Keratinocyte (primary cell): ENCODE measurements around the gene ZNF24.

ENCODE experiments used
- EZH2 ChIP-seq: IDR thresholded peaks from one replicate; pipeline ENCODE4 v1.6.1; 2012; ENCODE audit warnings: inconsistent platforms, mild to moderate bottlenecking, low read length, moderate library complexity
- TF ChIP-seq, protein P1 (sequence below), 3 experiments: IDR thresholded peaks in 1 of 3; conservative IDR thresholded peaks in 1 of 3; optimal IDR thresholded peaks in 1 of 3; 2 replicates in 2 of 3; 3 replicates in 1 of 3; pipeline versions ENCODE3 to v1.5.1; 2011; ENCODE audit warnings: low read length in 3 of 3, mild to moderate bottlenecking in 3 of 3, moderate library complexity in 2 of 3, control low read depth in 1 of 3, inconsistent platforms in 1 of 3; ENCODE audit not compliant: insufficient read depth in 2 of 3; ENCODE audit errors: extremely low read depth in 1 of 3

DNA sequence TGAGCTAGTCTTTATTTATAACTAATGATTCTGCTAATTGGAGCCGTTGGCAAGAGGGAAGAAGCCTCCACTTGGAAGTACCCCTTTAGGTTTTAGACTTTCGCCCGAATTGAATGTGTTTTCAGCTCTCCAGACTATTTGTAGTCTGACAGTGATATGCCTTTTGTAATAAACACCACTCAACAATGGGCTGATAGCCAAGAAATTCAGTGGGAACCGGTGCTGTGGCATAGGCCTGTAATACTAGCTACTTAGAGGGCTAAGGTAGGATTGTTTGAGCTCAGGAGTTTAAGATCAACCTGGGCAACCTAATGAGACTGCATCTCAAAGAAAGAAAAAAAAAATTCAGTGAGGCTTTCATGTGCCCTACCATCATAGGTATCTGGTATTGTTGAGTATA lies 40.6 kb downstream of the ZNF24 start:
- TF ChIP-seq EZH2, result no peak
- TF ChIP-seq, protein P1, sequence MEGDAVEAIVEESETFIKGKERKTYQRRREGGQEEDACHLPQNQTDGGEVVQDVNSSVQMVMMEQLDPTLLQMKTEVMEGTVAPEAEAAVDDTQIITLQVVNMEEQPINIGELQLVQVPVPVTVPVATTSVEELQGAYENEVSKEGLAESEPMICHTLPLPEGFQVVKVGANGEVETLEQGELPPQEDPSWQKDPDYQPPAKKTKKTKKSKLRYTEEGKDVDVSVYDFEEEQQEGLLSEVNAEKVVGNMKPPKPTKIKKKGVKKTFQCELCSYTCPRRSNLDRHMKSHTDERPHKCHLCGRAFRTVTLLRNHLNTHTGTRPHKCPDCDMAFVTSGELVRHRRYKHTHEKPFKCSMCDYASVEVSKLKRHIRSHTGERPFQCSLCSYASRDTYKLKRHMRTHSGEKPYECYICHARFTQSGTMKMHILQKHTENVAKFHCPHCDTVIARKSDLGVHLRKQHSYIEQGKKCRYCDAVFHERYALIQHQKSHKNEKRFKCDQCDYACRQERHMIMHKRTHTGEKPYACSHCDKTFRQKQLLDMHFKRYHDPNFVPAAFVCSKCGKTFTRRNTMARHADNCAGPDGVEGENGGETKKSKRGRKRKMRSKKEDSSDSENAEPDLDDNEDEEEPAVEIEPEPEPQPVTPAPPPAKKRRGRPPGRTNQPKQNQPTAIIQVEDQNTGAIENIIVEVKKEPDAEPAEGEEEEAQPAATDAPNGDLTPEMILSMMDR (optimal IDR thresholded peaks at IDR 0.05 in 1 of 3, IDR thresholded peaks at IDR 0.05 in 1 of 3, conservative IDR thresholded peaks at IDR 0.05 in 1 of 3; ENCODE audit: extremely low read depth in 1 of 3, insufficient read depth in 2 of 3, low read length in 3 of 3), result no peak
